ENCODE data around the gene AIP. TPM values are rescaled to one million over a fixed set of nuclear protein-coding genes. Genes with fewer than 3 reads are reported as not detected.

Gene AIP
- total RNA-seq, 2 donors from 2014 or later = 64.8 to 76.9 TPM

GRCh38 chr11:67496113-67496512 is 13.3 kb downstream of the AIP start:
- no peaks in the 10 kb centered on the region for H3K27me3 ChIP-seq (replicated peaks; ENCODE audit: insufficient read depth)
- H3K27ac ChIP-seq = no peak overlapping the region
- peaks cover 40% of the 10 kb centered on the region for H3K36me3 ChIP-seq
- no peak for TF ChIP-seq CTCF (IDR thresholded peaks at IDR 0.05)
- H3K9me3 ChIP-seq = no peaks in the 10 kb centered on the region
- ATAC-seq (ENCODE audit: insufficient number of reproducible peaks, low FRiP score, low read depth) = no peak
- no peak overlapping the region for H3K4me3 ChIP-seq
- DNase-seq (ENCODE audit: low spot score) = no peak
- no peaks in the 10 kb centered on the region for H3K4me1 ChIP-seq (ENCODE audit: control insufficient read depth in 1 of 2, low read depth in 2 of 2)

- DNase-seq (ENCODE audit: low spot score) = no peak
- Histone ChIP-seq H3K4me1 (ENCODE audit: control insufficient read depth in 1 of 2, low read depth in 2 of 2) (no peaks in the 10 kb centered on the region), H3K36me3 (peaks cover 26% of the 10 kb centered on the region), H3K27ac (no peak overlapping the region), H3K4me3 (no peak overlapping the region), H3K27me3 (replicated peaks; ENCODE audit: insufficient read depth) (no peaks in the 10 kb centered on the region), H3K9me3 (no peaks in the 10 kb centered on the region)
- ATAC-seq (ENCODE audit: insufficient number of reproducible peaks, low FRiP score, low read depth) = no peak
- TF ChIP-seq CTCF (IDR thresholded peaks at IDR 0.05) = no peak
Observed at GRCh38 chr11:67497656-67498291, 14.9 kb downstream of the AIP start.

GRCh38 chr11:67498544-67498972 is 15.7 kb downstream of the AIP start:
- Histone ChIP-seq H3K27ac (no peak overlapping the region), H3K27me3 (replicated peaks; ENCODE audit: insufficient read depth) (no peaks in the 10 kb centered on the region), H3K4me1 (ENCODE audit: control insufficient read depth in 1 of 2, low read depth in 2 of 2) (peaks cover under 1 to 3% of the 10 kb centered on the region in 2 donors), H3K9me3 (no peaks in the 10 kb centered on the region), H3K4me3 (no peak overlapping the region), H3K36me3 (peaks cover 19% of the 10 kb centered on the region)
- no peak for TF ChIP-seq CTCF (IDR thresholded peaks at IDR 0.05)
- no peak for ATAC-seq (ENCODE audit: insufficient number of reproducible peaks, low FRiP score, low read depth)
- no peak for DNase-seq (ENCODE audit: low spot score)

GRCh38 chr11:67499808-67500483 is 17.1 kb downstream of the AIP start:
- no peaks in the 10 kb centered on the region for H3K9me3 ChIP-seq
- no peak for TF ChIP-seq CTCF (IDR thresholded peaks at IDR 0.05)
- H3K27me3 ChIP-seq (replicated peaks; ENCODE audit: insufficient read depth) = no peaks in the 10 kb centered on the region
- H3K36me3 ChIP-seq = peaks cover 15% of the 10 kb centered on the region
- no peak for DNase-seq (ENCODE audit: low spot score)
- H3K27ac ChIP-seq = no peak overlapping the region
- H3K4me1 ChIP-seq (ENCODE audit: control insufficient read depth in 1 of 2, low read depth in 2 of 2) = peaks cover 5 to 17% of the 10 kb centered on the region in 2 donors
- no peak overlapping the region for H3K4me3 ChIP-seq
- ATAC-seq (ENCODE audit: insufficient number of reproducible peaks, low FRiP score, low read depth) = no peak

- ATAC-seq (ENCODE audit: insufficient number of reproducible peaks, low FRiP score, low read depth) (no peak), DNase-seq (ENCODE audit: low spot score) (no peak)
- Histone ChIP-seq H3K4me1 (ENCODE audit: control insufficient read depth in 1 of 2, low read depth in 2 of 2) (peaks cover 7 to 22% of the 10 kb centered on the region in 2 donors), H3K9me3 (no peaks in the 10 kb centered on the region), H3K4me3 (no peak overlapping the region), H3K36me3 (peaks cover 13% of the 10 kb centered on the region), H3K27ac (no peak overlapping the region), H3K27me3 (replicated peaks; ENCODE audit: insufficient read depth) (no peaks in the 10 kb centered on the region)
- TF ChIP-seq CTCF (IDR thresholded peaks at IDR 0.05) = no peak
Observed at GRCh38 chr11:67500484-67500821, 17.6 kb downstream of the AIP start.
